B cell (primary cell): ENCODE measurements around the gene LCN1. TPM values are rescaled to one million over a fixed set of nuclear protein-coding genes. Genes with fewer than 3 reads are reported as not detected.

Source experiments
- ATAC-seq: fragments of 200-7000 bp; cut with Tn5 transposase; one replicate; pipeline ENCODE4 v1.10.0; 2021; ENCODE audit warnings: low read depth, mild to moderate bottlenecking, moderate number of reproducible peaks, moderate library complexity
- CTCF ChIA-PET: fragments of 350-600 bp; sonication (Branson Sonifier 250); formaldehyde crosslinking; loops from one replicate; lab custom pipeline; 2021; ENCODE audit warnings: antibody characterized with exemption, inconsistent platforms; lab: Charles Lee
- POLR2A ChIA-PET: fragments of 350-600 bp; sonication (Branson Sonifier 250); formaldehyde crosslinking; loops from one replicate; lab custom pipeline; 2021; ENCODE audit warnings: antibody characterized with exemption; lab: Charles Lee
- DNase-seq: peaks from one replicate; pipeline ENCODE4 v3.0.0; 2013
- H2AFZ ChIP-seq: 2 replicates; pipeline ENCODE4 v1.6.1; 2012; ENCODE audit warnings: mild to moderate bottlenecking, low read depth, low read length; ENCODE audit not compliant: insufficient read depth, poor library complexity, severe bottlenecking
- H3K27ac ChIP-seq, 2 donors: 1 replicate in 1 of 2; 2 replicates in 1 of 2; pipeline ENCODE4 v1.5.1; 2012 to 2013; ENCODE audit warnings: low read length in 2 of 2, mild to moderate bottlenecking in 2 of 2, moderate library complexity in 1 of 2
- H3K27me3 ChIP-seq, 4 experiments: fragments of 200-600 bp in 1 of 4; sonication (generic) in 1 of 4; replicated peaks in 1 of 4; 1 replicate in 2 of 4; 2 replicates in 2 of 4; pipeline versions ENCODE4 v1.6.1 to v1.7.0; 2013 to 2016; ENCODE audit warnings: low read length in 3 of 4, mild to moderate bottlenecking in 2 of 4, mixed read lengths in 1 of 4, moderate library complexity in 1 of 4; ENCODE audit not compliant: insufficient read depth in 4 of 4, control insufficient read depth in 3 of 4; ENCODE audit errors: control extremely low read depth in 1 of 4
- H3K36me3 ChIP-seq, 2 experiments: replicated peaks in 1 of 2; 1 replicate in 1 of 2; 2 replicates in 1 of 2; pipeline versions ENCODE4 v1.6.1 to v1.7.1; 2013; ENCODE audit warnings: low read length in 1 of 2; ENCODE audit not compliant: insufficient read depth in 2 of 2, control insufficient read depth in 1 of 2; ENCODE audit errors: control extremely low read depth in 1 of 2, extremely low read depth in 1 of 2
- H3K4me1 ChIP-seq, 2 donors: fragments of 200-600 bp in 1 of 2; sonication (generic) in 1 of 2; 1 replicate in 1 of 2; 2 replicates in 1 of 2; pipeline versions ENCODE4 v1.5.1 to v1.6.1; 2013 to 2017; ENCODE audit warnings: low read length in 2 of 2; ENCODE audit not compliant: control insufficient read depth in 2 of 2, insufficient read depth in 2 of 2
- H3K4me2 ChIP-seq: replicated peaks from 2 replicates; pipeline ENCODE3; 2012; ENCODE audit warnings: mild to moderate bottlenecking, low read depth, low read length; ENCODE audit not compliant: poor library complexity, severe bottlenecking
- H3K4me3 ChIP-seq, 5 experiments: fragments of 200-600 bp in 1 of 5; sonication (generic) in 1 of 5; 1 replicate in 3 of 5; 2 replicates in 2 of 5; pipeline versions ENCODE4 v1.5.1 to v1.7.0; 2011 to 2016; ENCODE audit warnings: low read length in 4 of 5, mild to moderate bottlenecking in 4 of 5, low read depth in 2 of 5, control low read depth in 1 of 5, moderate library complexity in 1 of 5; ENCODE audit not compliant: insufficient read depth in 1 of 5; ENCODE audit errors: control extremely low read depth in 1 of 5, extremely low read depth in 1 of 5
- H3K79me2 ChIP-seq: fragments of 200-600 bp; sonication (generic); one replicate; pipeline ENCODE4 v1.6.0; 2016; ENCODE audit warnings: low read length; ENCODE audit not compliant: control insufficient read depth, insufficient read depth
- H3K9ac ChIP-seq: fragments of 200-600 bp; sonication (generic); 2 replicates; pipeline ENCODE4 v1.6.1; 2017; ENCODE audit warnings: mild to moderate bottlenecking, low read length, moderate library complexity
- H3K9me3 ChIP-seq, 3 donors: one replicate each; pipeline versions ENCODE4 v1.6.1 to v1.7.1; 2013; ENCODE audit warnings: low read length in 2 of 3; ENCODE audit not compliant: control insufficient read depth in 2 of 3, insufficient read depth in 1 of 3; ENCODE audit errors: control extremely low read depth in 1 of 3
- H4K20me1 ChIP-seq: 2 replicates; pipeline ENCODE4 v1.6.0; 2012; ENCODE audit warnings: mild to moderate bottlenecking, low read length; ENCODE audit not compliant: insufficient read depth, control insufficient read depth, poor library complexity, severe bottlenecking
- H3K27ac Mint-ChIP-seq: one replicate; pipeline ENCODE4 v1.8.0; 2021; ENCODE audit warnings: mixed read lengths
- H3K27me3 Mint-ChIP-seq: one replicate; pipeline ENCODE4 v1.8.0; 2021; ENCODE audit warnings: mixed read lengths
- H3K4me1 Mint-ChIP-seq: one replicate; pipeline ENCODE4 v1.8.0; 2021; ENCODE audit warnings: mixed read lengths
- H3K4me3 Mint-ChIP-seq: one replicate; pipeline ENCODE4 v1.8.0; 2021; ENCODE audit warnings: mixed read lengths
- H3K9me3 Mint-ChIP-seq: one replicate; pipeline ENCODE4 v1.8.0; 2022; ENCODE audit warnings: mixed read lengths; ENCODE audit not compliant: insufficient read depth
- EZH2 ChIP-seq: IDR thresholded peaks from 2 replicates; pipeline ENCODE4 v1.6.1; 2012; ENCODE audit warnings: borderline replicate concordance, low read depth, mild to moderate bottlenecking, moderate library complexity, low read length; ENCODE audit not compliant: insufficient read depth, poor library complexity, severe bottlenecking
- WGBS: methylation state at CpG from one replicate; pipeline ENCODE4 v1.1.5; 2013; ENCODE audit warnings: missing lambda C conversion rate; ENCODE audit not compliant: insufficient coverage; 5-methylcytosine and 5-hydroxymethylcytosine counted together
- intact Hi-C: fragments of 100-400 bp; cut with micrococcal nuclease; formaldehyde crosslinking; loops from one replicate; pipeline ENCODE4 v1.10.0; 2022
- polyA plus RNA-seq: library from polyadenylated mRNA; depleted of rRNA; stranded (reverse); fragments of >200 nt; gene quantifications from 2 replicates; pipeline ENCODE4 v1.2.3, GENCODE V29; 2012
- total RNA-seq, 2 donors: library from RNA; stranded (reverse); fragments of 120-200 nt in 1 of 2; gene quantifications; 1 replicate in 1 of 2; 2 replicates in 1 of 2; pipeline versions ENCODE4 v1.2.3 to v1.2.4, GENCODE V29; 2013 to 2022
- TF ChIP-seq, protein P1 (sequence below): fragments of 200-600 bp; IDR thresholded peaks from one replicate; pipeline ENCODE4 v1.8.0; 2022; ENCODE audit warnings: antibody characterized with exemption, mild to moderate bottlenecking

The LCN1 gene
- total and polyA plus RNA-seq, 2 donors (not counting 1 experiment from before 2014, with no cell fraction given) = not detected

DNA sequence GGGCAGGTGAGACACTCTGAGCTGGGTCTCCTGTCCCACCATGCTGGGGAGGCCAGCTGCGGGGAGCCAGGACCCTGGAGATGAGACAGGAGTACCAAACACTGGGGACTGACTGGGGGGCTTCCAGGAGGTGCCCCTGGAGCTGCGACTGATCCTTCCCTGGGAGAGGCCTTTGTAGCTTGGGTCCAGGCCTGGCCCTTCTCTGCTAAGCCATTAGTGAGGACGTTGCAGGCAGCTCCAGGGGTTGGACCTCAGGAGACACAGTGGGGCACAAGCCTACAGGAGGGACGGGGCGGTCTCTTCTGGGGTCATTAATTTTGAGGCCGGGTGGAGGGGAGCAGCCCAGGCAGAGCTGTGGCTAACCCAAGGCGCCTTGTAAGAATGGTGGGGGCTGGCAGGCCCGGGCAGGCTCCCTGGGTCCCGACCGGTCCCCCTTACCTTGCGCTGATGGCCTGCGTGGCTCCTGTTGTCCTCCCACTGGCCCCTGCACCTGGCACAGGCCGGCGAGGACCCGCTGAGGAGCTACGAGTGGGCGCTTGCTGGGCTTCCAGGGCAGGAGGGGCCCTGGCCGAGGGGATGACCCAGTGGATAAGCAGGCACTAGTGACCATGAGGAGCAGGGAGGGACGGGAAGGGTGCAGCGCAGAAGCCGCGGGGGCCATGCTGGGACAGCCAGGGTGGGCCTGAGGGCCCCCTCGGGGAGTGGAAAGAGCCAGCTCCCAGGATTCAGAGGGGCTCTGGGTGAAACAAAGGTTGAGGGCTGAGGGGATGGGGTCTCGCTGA, 15.6 kb upstream of the LCN1 start:
- Histone ChIP-seq H3K27ac (no peak overlapping the region), H3K9me3 (peaks cover 0 to 13% (median 8%) of the 10 kb centered on the region in 3 donors), H3K27me3 (no peaks in the 10 kb centered on the region), H3K79me2 (peaks cover 28% of the 10 kb centered on the region), H2AFZ (no peak overlapping the region), H3K4me3 (no peak overlapping the region), H3K4me2 (no peak overlapping the region), H4K20me1 (peaks cover 43% of the 10 kb centered on the region), H3K9ac (no peak overlapping the region), H3K36me3 (peaks cover 0 to 24% of the 10 kb centered on the region in 2 experiments), H3K4me1 (peaks cover 9 to 14% of the 10 kb centered on the region in 2 donors)
- Mint-ChIP-seq H3K4me3 (no peak overlapping the region), H3K27ac (no peak overlapping the region), H3K27me3 (no peaks in the 10 kb centered on the region), H3K4me1 (peaks cover 21% of the 10 kb centered on the region), H3K9me3 (peaks cover 7% of the 10 kb centered on the region)
- intact Hi-C loops = no loop called here
- CTCF ChIA-PET = interaction anchor here (1.0 to 2.2 kb wide), 4 partner anchors 9 to 25 kb away, joined by 4 to 8 read pairs (median 6); no protein-coding TSS in a partner anchor
- 97% methylated on average over 22 of the region's 24 CpGs for WGBS
- ATAC-seq (no peak), DNase-seq (no peak)
- POLR2A ChIA-PET = no interaction called here
- no peak for TF ChIP-seq EZH2
- TF ChIP-seq, protein P1, sequence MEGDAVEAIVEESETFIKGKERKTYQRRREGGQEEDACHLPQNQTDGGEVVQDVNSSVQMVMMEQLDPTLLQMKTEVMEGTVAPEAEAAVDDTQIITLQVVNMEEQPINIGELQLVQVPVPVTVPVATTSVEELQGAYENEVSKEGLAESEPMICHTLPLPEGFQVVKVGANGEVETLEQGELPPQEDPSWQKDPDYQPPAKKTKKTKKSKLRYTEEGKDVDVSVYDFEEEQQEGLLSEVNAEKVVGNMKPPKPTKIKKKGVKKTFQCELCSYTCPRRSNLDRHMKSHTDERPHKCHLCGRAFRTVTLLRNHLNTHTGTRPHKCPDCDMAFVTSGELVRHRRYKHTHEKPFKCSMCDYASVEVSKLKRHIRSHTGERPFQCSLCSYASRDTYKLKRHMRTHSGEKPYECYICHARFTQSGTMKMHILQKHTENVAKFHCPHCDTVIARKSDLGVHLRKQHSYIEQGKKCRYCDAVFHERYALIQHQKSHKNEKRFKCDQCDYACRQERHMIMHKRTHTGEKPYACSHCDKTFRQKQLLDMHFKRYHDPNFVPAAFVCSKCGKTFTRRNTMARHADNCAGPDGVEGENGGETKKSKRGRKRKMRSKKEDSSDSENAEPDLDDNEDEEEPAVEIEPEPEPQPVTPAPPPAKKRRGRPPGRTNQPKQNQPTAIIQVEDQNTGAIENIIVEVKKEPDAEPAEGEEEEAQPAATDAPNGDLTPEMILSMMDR = no peak
